ENCODE measurements around the gene PPFIA2.

Gene PPFIA2

DNA sequence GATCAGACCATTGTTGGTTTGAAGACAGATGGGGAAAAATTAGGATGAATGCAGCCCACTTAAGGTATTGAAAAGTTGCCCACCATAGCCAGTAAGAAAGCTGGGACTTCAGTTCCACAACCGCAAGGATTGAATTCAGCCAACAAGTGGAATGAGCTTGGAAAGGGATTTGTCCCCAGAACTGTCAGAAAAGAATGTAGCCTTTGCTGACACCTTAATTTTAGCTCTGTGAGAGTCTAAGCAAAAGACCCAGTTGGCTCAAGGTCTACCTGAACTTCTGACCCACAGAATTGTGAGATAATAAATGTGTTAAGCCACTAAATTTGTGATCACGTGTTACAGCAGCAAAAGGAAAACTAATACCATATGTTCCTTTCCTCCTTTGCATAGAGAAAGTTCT is 29.4 kb downstream of the PPFIA2 start:
- Histone ChIP-seq H3K4me1 (ENCODE audit: control insufficient read depth, insufficient read depth, low read length, poor library complexity, severe bottlenecking) (no peaks in the 10 kb centered on the region), H3K27me3 (replicated peaks; ENCODE audit: control insufficient read depth, insufficient read depth, low read length, poor library complexity, severe bottlenecking) (no peaks in the 10 kb centered on the region), H3K36me3 (ENCODE audit: control insufficient read depth, insufficient read depth, low read length) (no peaks in the 10 kb centered on the region), H3K4me3 (ENCODE audit: insufficient read depth, low read depth, low read length, poor library complexity, severe bottlenecking) (no peak overlapping the region), H3K27ac (ENCODE audit: insufficient read depth, low read length, poor library complexity, severe bottlenecking) (no peak overlapping the region), H3K9me3 (ENCODE audit: control insufficient read depth, low read length) (no peaks in the 10 kb centered on the region)
- DNase-seq = no peak

DNA sequence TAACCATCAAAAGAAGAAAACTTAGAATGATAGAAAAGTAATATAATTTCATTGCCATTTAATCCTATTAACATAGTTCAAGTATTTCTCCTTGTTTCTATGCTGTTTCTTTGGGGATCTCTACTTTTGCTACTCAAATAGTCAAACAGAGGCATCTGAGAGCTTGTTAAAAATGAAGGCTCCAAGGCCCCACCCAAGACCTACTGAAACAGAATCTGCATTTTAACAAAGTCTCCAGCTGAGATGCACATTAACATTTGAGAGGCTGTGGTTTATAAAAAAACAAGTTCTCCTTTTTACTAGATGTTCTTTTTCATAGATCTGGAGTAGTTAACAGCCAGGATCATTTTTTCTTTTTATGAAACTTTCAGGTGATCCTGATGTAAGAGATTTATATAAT is 31.8 kb downstream of the PPFIA2 start:
- Histone ChIP-seq H3K4me3 (ENCODE audit: insufficient read depth, low read depth, low read length, poor library complexity, severe bottlenecking) (no peak overlapping the region), H3K9me3 (ENCODE audit: control insufficient read depth, low read length) (no peaks in the 10 kb centered on the region), H3K36me3 (ENCODE audit: control insufficient read depth, insufficient read depth, low read length) (no peaks in the 10 kb centered on the region), H3K4me1 (ENCODE audit: control insufficient read depth, insufficient read depth, low read length, poor library complexity, severe bottlenecking) (no peaks in the 10 kb centered on the region), H3K27ac (ENCODE audit: insufficient read depth, low read length, poor library complexity, severe bottlenecking) (no peak overlapping the region), H3K27me3 (replicated peaks; ENCODE audit: control insufficient read depth, insufficient read depth, low read length, poor library complexity, severe bottlenecking) (no peaks in the 10 kb centered on the region)
- DNase-seq = no peak

DNA sequence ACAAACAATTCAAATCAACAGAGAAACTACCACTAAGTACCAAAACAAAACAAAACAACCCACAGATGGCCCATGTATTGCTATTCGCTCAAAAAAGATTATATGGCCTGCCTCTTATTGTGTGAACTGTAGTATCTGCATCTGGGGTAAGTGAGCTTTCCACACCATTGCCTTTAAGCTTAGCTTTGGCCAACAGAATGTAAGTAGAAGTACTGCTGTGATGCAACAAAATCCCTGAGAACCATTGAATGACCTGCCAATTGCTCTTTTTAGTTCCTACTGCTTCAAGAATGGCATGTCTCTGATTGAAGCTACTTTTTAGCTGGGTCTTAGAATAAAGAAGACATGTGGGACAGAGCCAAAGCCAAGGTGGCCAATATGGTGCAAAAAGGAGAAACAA is 32.5 kb downstream of the PPFIA2 start:
- H3K27me3 ChIP-seq (replicated peaks; ENCODE audit: control insufficient read depth, insufficient read depth, low read length, poor library complexity, severe bottlenecking) = no peaks in the 10 kb centered on the region
- H3K36me3 ChIP-seq (ENCODE audit: control insufficient read depth, insufficient read depth, low read length) = no peaks in the 10 kb centered on the region
- H3K27ac ChIP-seq (ENCODE audit: insufficient read depth, low read length, poor library complexity, severe bottlenecking) = no peak overlapping the region
- no peak overlapping the region for H3K4me3 ChIP-seq (ENCODE audit: insufficient read depth, low read depth, low read length, poor library complexity, severe bottlenecking)
- H3K4me1 ChIP-seq (ENCODE audit: control insufficient read depth, insufficient read depth, low read length, poor library complexity, severe bottlenecking) = no peaks in the 10 kb centered on the region
- no peaks in the 10 kb centered on the region for H3K9me3 ChIP-seq (ENCODE audit: control insufficient read depth, low read length)
- DNase-seq = no peak

DNA sequence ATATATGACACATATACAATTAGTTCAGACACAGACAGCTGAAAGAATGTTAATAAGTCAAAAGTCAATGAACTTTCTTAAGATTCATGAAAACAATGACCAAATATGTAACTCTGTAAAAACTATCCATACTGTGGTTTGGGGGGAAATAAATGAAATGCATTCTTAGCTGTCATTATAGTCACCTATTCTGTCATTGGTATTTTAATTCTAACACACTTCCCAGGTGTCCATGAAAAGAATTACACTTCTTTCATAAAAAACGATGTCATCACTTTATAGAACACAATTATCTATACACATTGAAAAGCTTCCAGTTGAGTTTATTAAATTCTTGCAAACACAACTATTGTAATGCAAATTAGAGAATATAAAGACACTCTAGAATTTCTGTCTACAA is 35.8 kb downstream of the PPFIA2 start:
- Histone ChIP-seq H3K36me3 (ENCODE audit: control insufficient read depth, insufficient read depth, low read length) (no peaks in the 10 kb centered on the region), H3K27me3 (replicated peaks; ENCODE audit: control insufficient read depth, insufficient read depth, low read length, poor library complexity, severe bottlenecking) (no peaks in the 10 kb centered on the region), H3K4me1 (ENCODE audit: control insufficient read depth, insufficient read depth, low read length, poor library complexity, severe bottlenecking) (no peaks in the 10 kb centered on the region), H3K27ac (ENCODE audit: insufficient read depth, low read length, poor library complexity, severe bottlenecking) (no peak overlapping the region), H3K9me3 (ENCODE audit: control insufficient read depth, low read length) (no peaks in the 10 kb centered on the region), H3K4me3 (ENCODE audit: insufficient read depth, low read depth, low read length, poor library complexity, severe bottlenecking) (no peak overlapping the region)
- no peak for DNase-seq

DNA sequence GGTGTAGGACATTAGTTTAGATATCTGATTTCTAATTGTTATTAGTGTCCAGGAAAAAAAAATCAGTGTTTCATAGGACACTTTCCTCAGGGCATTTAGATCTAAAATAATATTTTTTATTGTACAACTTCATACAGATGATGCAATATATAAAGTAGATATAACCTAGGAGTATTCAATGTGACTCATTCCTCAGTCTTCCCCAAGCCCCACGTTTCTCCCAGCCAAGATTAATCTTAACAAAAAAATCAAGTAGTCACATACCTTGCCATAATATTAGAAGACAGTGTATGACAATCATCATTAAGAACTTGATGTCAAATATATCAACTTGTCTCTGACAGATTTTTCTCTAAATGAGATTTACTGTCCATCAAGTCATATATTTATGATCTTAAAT is 37.1 kb downstream of the PPFIA2 start:
- Histone ChIP-seq H3K36me3 (ENCODE audit: control insufficient read depth, insufficient read depth, low read length) (no peaks in the 10 kb centered on the region), H3K4me1 (ENCODE audit: control insufficient read depth, insufficient read depth, low read length, poor library complexity, severe bottlenecking) (no peaks in the 10 kb centered on the region), H3K27me3 (replicated peaks; ENCODE audit: control insufficient read depth, insufficient read depth, low read length, poor library complexity, severe bottlenecking) (no peaks in the 10 kb centered on the region), H3K9me3 (ENCODE audit: control insufficient read depth, low read length) (no peaks in the 10 kb centered on the region), H3K4me3 (ENCODE audit: insufficient read depth, low read depth, low read length, poor library complexity, severe bottlenecking) (no peak overlapping the region), H3K27ac (ENCODE audit: insufficient read depth, low read length, poor library complexity, severe bottlenecking) (no peak overlapping the region)
- DNase-seq = no peak

DNA sequence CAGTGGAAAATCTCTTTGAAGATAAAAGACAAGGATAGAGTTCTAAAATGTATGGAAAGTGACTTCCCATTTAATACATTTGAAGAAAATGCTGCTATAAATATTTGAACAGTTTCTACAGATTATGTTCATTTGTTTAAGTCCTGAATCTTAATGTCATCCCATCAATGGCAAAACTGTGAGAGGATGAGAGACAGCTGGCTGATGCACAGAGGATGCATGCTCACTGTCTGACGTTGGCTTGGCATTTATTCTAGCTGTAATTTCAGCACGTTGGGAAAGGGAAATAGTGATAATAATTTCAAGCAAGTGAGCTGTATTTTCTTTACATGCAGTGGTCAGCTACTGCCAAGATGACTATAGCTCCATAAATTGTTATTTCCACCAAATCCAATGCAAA is 40.5 kb downstream of the PPFIA2 start:
- H3K4me1 ChIP-seq (ENCODE audit: control insufficient read depth, insufficient read depth, low read length, poor library complexity, severe bottlenecking) = no peaks in the 10 kb centered on the region
- no peak overlapping the region for H3K4me3 ChIP-seq (ENCODE audit: insufficient read depth, low read depth, low read length, poor library complexity, severe bottlenecking)
- H3K27ac ChIP-seq (ENCODE audit: insufficient read depth, low read length, poor library complexity, severe bottlenecking) = no peak overlapping the region
- H3K9me3 ChIP-seq (ENCODE audit: control insufficient read depth, low read length) = no peaks in the 10 kb centered on the region
- H3K27me3 ChIP-seq (replicated peaks; ENCODE audit: control insufficient read depth, insufficient read depth, low read length, poor library complexity, severe bottlenecking) = no peaks in the 10 kb centered on the region
- H3K36me3 ChIP-seq (ENCODE audit: control insufficient read depth, insufficient read depth, low read length) = no peaks in the 10 kb centered on the region
- DNase-seq = no peak

DNA sequence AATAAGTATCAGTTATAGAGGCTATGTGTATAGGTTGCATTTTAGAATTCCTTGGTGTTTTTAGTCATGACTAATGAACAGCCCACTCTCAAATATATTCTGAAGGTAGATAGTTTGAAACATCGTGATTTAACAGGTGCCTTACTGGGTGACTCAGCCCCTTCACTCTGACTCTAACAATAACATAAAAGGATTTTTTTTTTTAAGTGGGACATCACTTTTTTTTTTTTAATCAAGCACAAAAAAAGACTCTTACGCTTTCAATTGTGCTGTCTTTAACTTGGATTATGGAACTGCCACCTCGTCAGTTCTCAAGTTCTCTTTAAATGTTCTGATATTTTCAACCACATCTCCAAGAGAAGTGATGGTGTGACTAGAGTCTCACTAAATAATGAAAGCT is 46.6 kb downstream of the PPFIA2 start:
- no peaks in the 10 kb centered on the region for H3K36me3 ChIP-seq (ENCODE audit: control insufficient read depth, insufficient read depth, low read length)
- H3K9me3 ChIP-seq (ENCODE audit: control insufficient read depth, low read length) = no peaks in the 10 kb centered on the region
- no peak overlapping the region for H3K27ac ChIP-seq (ENCODE audit: insufficient read depth, low read length, poor library complexity, severe bottlenecking)
- no peak for DNase-seq
- H3K4me3 ChIP-seq (ENCODE audit: insufficient read depth, low read depth, low read length, poor library complexity, severe bottlenecking) = no peak overlapping the region
- no peaks in the 10 kb centered on the region for H3K27me3 ChIP-seq (replicated peaks; ENCODE audit: control insufficient read depth, insufficient read depth, low read length, poor library complexity, severe bottlenecking)
- H3K4me1 ChIP-seq (ENCODE audit: control insufficient read depth, insufficient read depth, low read length, poor library complexity, severe bottlenecking) = no peaks in the 10 kb centered on the region

DNA sequence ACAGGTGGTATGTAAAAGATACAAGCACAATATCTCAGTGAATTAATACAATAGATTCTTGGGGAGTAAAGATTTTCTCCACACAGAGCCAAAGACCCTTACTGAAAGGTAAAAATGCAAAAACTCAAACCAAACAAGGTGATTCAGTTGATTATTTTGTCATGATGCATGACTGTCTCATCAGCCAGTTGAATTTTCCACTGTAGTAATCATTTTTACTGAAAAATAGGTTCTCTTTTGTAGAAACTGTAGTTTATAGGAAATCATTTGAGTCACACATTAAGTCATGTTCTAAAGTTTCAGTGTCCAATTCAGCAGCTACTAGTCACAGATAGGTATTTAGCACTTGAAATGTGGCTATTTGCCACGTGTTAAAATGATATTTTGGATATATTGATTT is 53.6 kb downstream of the PPFIA2 start:
- no peaks in the 10 kb centered on the region for H3K36me3 ChIP-seq (ENCODE audit: control insufficient read depth, insufficient read depth, low read length)
- no peak overlapping the region for H3K4me3 ChIP-seq (ENCODE audit: insufficient read depth, low read depth, low read length, poor library complexity, severe bottlenecking)
- no peak overlapping the region for H3K27ac ChIP-seq (ENCODE audit: insufficient read depth, low read length, poor library complexity, severe bottlenecking)
- H3K9me3 ChIP-seq (ENCODE audit: control insufficient read depth, low read length) = no peaks in the 10 kb centered on the region
- no peaks in the 10 kb centered on the region for H3K27me3 ChIP-seq (replicated peaks; ENCODE audit: control insufficient read depth, insufficient read depth, low read length, poor library complexity, severe bottlenecking)
- H3K4me1 ChIP-seq (ENCODE audit: control insufficient read depth, insufficient read depth, low read length, poor library complexity, severe bottlenecking) = no peaks in the 10 kb centered on the region
- no peak for DNase-seq

DNA sequence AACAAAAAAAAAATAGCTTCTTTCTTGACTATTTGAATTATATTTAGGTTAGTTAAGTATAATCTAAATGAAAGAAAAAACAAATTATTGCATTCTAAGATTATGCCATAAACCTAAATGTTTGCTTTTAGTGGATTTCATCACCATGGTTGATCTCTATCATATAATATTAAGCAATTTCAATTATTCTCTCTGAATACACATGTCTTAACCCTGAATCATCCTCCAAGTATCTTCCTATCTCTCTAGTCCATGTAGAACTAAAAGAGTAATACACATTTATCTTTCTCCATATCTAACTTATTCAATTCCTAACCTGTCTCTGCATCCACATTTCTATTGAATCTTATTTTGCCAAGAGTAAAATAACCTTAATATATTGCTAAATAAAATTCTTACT is 59.6 kb downstream of the PPFIA2 start:
- no peak overlapping the region for H3K27ac ChIP-seq (ENCODE audit: insufficient read depth, low read length, poor library complexity, severe bottlenecking)
- no peaks in the 10 kb centered on the region for H3K9me3 ChIP-seq (ENCODE audit: control insufficient read depth, low read length)
- H3K36me3 ChIP-seq (ENCODE audit: control insufficient read depth, insufficient read depth, low read length) = no peaks in the 10 kb centered on the region
- H3K27me3 ChIP-seq (replicated peaks; ENCODE audit: control insufficient read depth, insufficient read depth, low read length, poor library complexity, severe bottlenecking) = no peaks in the 10 kb centered on the region
- H3K4me3 ChIP-seq (ENCODE audit: insufficient read depth, low read depth, low read length, poor library complexity, severe bottlenecking) = no peak overlapping the region
- DNase-seq = no peak
- H3K4me1 ChIP-seq (ENCODE audit: control insufficient read depth, insufficient read depth, low read length, poor library complexity, severe bottlenecking) = no peaks in the 10 kb centered on the region

DNA sequence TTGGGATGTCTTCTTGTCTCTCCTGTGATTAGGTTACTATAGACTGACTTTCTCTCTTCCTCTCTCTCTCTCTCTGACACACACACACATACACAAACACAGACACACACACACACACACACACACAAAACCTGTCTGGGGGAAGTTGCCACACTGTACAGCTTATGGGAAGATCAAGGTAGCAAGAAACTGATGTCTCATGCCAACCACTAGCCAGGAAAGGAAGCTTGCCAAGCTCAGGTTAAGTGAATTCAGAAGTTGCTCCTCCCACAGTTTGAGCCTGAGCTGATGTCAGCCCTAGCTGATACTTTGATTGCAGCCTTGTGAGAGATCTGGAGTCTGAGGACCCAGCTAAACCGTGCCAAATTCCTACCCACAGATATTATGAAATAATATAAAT is 67.1 kb downstream of the PPFIA2 start:
- no peak for DNase-seq
- no peaks in the 10 kb centered on the region for H3K36me3 ChIP-seq (ENCODE audit: control insufficient read depth, insufficient read depth, low read length)
- H3K27ac ChIP-seq (ENCODE audit: insufficient read depth, low read length, poor library complexity, severe bottlenecking) = no peak overlapping the region
- no peaks in the 10 kb centered on the region for H3K9me3 ChIP-seq (ENCODE audit: control insufficient read depth, low read length)
- H3K27me3 ChIP-seq (replicated peaks; ENCODE audit: control insufficient read depth, insufficient read depth, low read length, poor library complexity, severe bottlenecking) = no peaks in the 10 kb centered on the region
- no peaks in the 10 kb centered on the region for H3K4me1 ChIP-seq (ENCODE audit: control insufficient read depth, insufficient read depth, low read length, poor library complexity, severe bottlenecking)
- H3K4me3 ChIP-seq (ENCODE audit: insufficient read depth, low read depth, low read length, poor library complexity, severe bottlenecking) = no peak overlapping the region

DNA sequence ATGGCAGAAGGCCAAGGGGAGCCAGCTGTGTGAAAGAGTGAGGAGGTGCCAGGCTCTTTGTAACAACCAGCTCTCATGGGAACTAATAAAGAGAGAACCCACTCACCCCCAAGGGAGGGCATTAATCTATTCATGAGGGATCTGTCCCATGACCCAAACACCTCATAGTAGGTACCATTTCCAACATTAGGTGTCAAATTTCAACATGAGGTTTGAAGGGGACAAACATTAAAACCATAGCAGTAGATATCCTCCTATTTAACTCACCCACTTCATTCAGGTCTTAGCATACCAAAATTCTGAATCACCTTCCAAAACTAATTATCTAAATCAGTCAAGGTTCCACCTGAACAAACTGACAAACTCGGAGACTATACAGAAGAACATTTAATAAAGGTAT is 75.3 kb downstream of the PPFIA2 start:
- Histone ChIP-seq H3K36me3 (ENCODE audit: control insufficient read depth, insufficient read depth, low read length) (no peaks in the 10 kb centered on the region), H3K27me3 (replicated peaks; ENCODE audit: control insufficient read depth, insufficient read depth, low read length, poor library complexity, severe bottlenecking) (no peaks in the 10 kb centered on the region), H3K4me3 (ENCODE audit: insufficient read depth, low read depth, low read length, poor library complexity, severe bottlenecking) (no peak overlapping the region), H3K27ac (ENCODE audit: insufficient read depth, low read length, poor library complexity, severe bottlenecking) (no peak overlapping the region), H3K9me3 (ENCODE audit: control insufficient read depth, low read length) (no peaks in the 10 kb centered on the region), H3K4me1 (ENCODE audit: control insufficient read depth, insufficient read depth, low read length, poor library complexity, severe bottlenecking) (no peaks in the 10 kb centered on the region)
- DNase-seq = no peak

Measured in effector memory CD4-positive, alpha-beta T cell (primary cell).